Sigmoid colon (tissue), 7 donors: ENCODE data around the gene PRSS23. TPM values are rescaled to one million over a fixed set of nuclear protein-coding genes. Genes with fewer than 3 reads are reported as not detected.

Source experiments
- DNase-seq: peaks from one replicate; pipeline ENCODE4 v3.0.0-alpha.2; 2019
- H3K27ac ChIP-seq, 4 donors: fragments of 200-600 bp; sonication (generic); one replicate each; pipeline ENCODE4 v1.5.1; 2016 to 2019; ENCODE audit warnings: mild to moderate bottlenecking in 1 of 4
- H3K27me3 ChIP-seq, 3 donors: fragments of 200-600 bp; sonication (generic); one replicate each; pipeline ENCODE4 v1.5.1; 2019; ENCODE audit warnings: mild to moderate bottlenecking in 1 of 3
- H3K36me3 ChIP-seq, 4 donors: fragments of 200-600 bp; sonication (generic); one replicate each; pipeline ENCODE4 v1.5.1; 2016 to 2019
- H3K4me1 ChIP-seq, 4 donors: fragments of 200-600 bp; sonication (generic); one replicate each; pipeline ENCODE4 v1.5.1; 2017 to 2019
- H3K4me3 ChIP-seq, 4 donors: fragments of 200-600 bp; sonication (generic); one replicate each; pipeline ENCODE4 v1.5.1; 2017 to 2019; ENCODE audit warnings: mild to moderate bottlenecking in 2 of 4, moderate library complexity in 1 of 4
- H3K9me3 ChIP-seq, 4 donors: fragments of 200-600 bp in 3 of 4; sonication (generic) in 3 of 4; one replicate each; pipeline versions ENCODE4 v1.5.1 to v1.6.1; 2013 to 2019
- CTCF ChIP-seq, 4 experiments: fragments of 450-650 bp in 3 of 4; fragments of 200-600 bp in 1 of 4; IDR thresholded peaks; one replicate each; pipeline ENCODE4 v1.5.1; 2016 to 2019; ENCODE audit warnings: antibody characterized with exemption in 4 of 4, mild to moderate bottlenecking in 3 of 4, moderate library complexity in 2 of 4
- EP300 ChIP-seq, 4 donors: sonication (generic); formaldehyde crosslinking; IDR thresholded peaks; one replicate each; pipeline ENCODE4 v1.6.1; 2017; ENCODE audit warnings: antibody characterized with exemption in 4 of 4
- POLR2A ChIP-seq, 2 donors: fragments of 450-650 bp; IDR thresholded peaks; one replicate each; pipeline ENCODE4 v1.6.1; 2016; ENCODE audit warnings: antibody characterized with exemption in 2 of 2, mild to moderate bottlenecking in 2 of 2, moderate library complexity in 2 of 2
- POLR2AphosphoS5 ChIP-seq, 4 donors: sonication (generic); formaldehyde crosslinking; IDR thresholded peaks; one replicate each; pipeline ENCODE4 v1.6.1; 2017; ENCODE audit warnings: antibody characterized with exemption in 4 of 4
- WGBS, 2 donors: extraction: QIAGEN DNeasy Blood & Tissue Kit; methylation state at CpG; one replicate each; pipeline ENCODE4 v1.1.7; 2013; 5-methylcytosine and 5-hydroxymethylcytosine counted together
- intact Hi-C: fragments of 100-400 bp; cut with DNase I; formaldehyde crosslinking; loops from one replicate; pipeline ENCODE4 v1.15.1; 2023
- polyA plus RNA-seq, 3 donors: library from polyadenylated mRNA; stranded (reverse); fragments of 200-250 nt; gene quantifications; one replicate each; pipeline ENCODE4 v1.2.3, GENCODE V29; 2013
- total RNA-seq, 4 donors: library from RNA; depleted of rRNA; stranded (reverse); fragments of >200 nt; gene quantifications; one replicate each; pipeline ENCODE4 v1.1.0, GENCODE V29; 2016
- donor health status: healthy with polysubstance abuse.
- donor health status: Bipolar disorder and iron deficiency.
- donor health status: healthy.

The PRSS23 gene
- total and polyA plus RNA-seq, 7 donors = 25.2 to 183 (median 78.5) TPM

GRCh38 chr11:86804951-86805350 lies 4.6 kb downstream of the PRSS23 start:
- Histone ChIP-seq H3K9me3 (no peaks in the 10 kb centered on the region), H3K4me3 (no peak overlapping the region), H3K36me3 (peaks cover 0 to 13% (median 9%) of the 10 kb centered on the region in 4 donors), H3K4me1 (peaks cover 0 to 75% (median 68%) of the 10 kb centered on the region in 4 donors), H3K27me3 (no peaks in the 10 kb centered on the region), H3K27ac (peak overlapping the region; percentile 14 to 94 (median 90))
- WGBS, 2 donors = 94 to 96% methylated on average over 4 of the region's 4 CpGs
- intact Hi-C loops = loop anchor here (5.0 kb wide), 1 partner anchor 63 kb away; no protein-coding TSS in a partner anchor
- DNase-seq = no peak
- TF ChIP-seq POLR2A (IDR thresholded peaks at IDR 0.05) (no peak), EP300 (IDR thresholded peaks at IDR 0.05) (no peak), POLR2AphosphoS5 (IDR thresholded peaks at IDR 0.05) (no peak), CTCF (IDR thresholded peaks at IDR 0.05) (no peak)

- H3K36me3 ChIP-seq = peaks cover 0 to 13% (median 9%) of the 10 kb centered on the region in 4 donors
- intact Hi-C loops = no loop called here
- TF ChIP-seq CTCF (IDR thresholded peaks at IDR 0.05) (no peak), POLR2A (IDR thresholded peaks at IDR 0.05) (no peak), POLR2AphosphoS5 (IDR thresholded peaks at IDR 0.05) (no peak), EP300 (IDR thresholded peaks at IDR 0.05) (no peak)
- WGBS, 2 donors = 47 to 54% methylated on average over 2 of the region's 2 CpGs
- H3K27ac ChIP-seq = peak overlapping the region in 3 of 4 donors; percentile 88 to 94 (median 92)
- DNase-seq = no peak
- no peaks in the 10 kb centered on the region for H3K9me3 ChIP-seq
- no peaks in the 10 kb centered on the region for H3K27me3 ChIP-seq
- peaks cover 0 to 83% (median 73%) of the 10 kb centered on the region in 4 donors for H3K4me1 ChIP-seq
- no peak overlapping the region for H3K4me3 ChIP-seq
Observed at GRCh38 chr11:86805873-86806310, 5.5 kb downstream of the PRSS23 start.

GRCh38 chr11:86806903-86807302 lies 6.6 kb downstream of the PRSS23 start:
- Histone ChIP-seq H3K27ac (peak overlapping the region in 3 of 4 donors; percentile 15 to 94 (median 92)), H3K4me1 (peaks cover 0 to 93% (median 84%) of the 10 kb centered on the region in 4 donors), H3K36me3 (peaks cover 0 to 13% (median 9%) of the 10 kb centered on the region in 4 donors), H3K9me3 (no peaks in the 10 kb centered on the region), H3K4me3 (no peak overlapping the region), H3K27me3 (no peaks in the 10 kb centered on the region)
- WGBS, 2 donors = 85 to 89% methylated on average over 3 of the region's 3 CpGs
- no peak for DNase-seq
- no peak for TF ChIP-seq POLR2AphosphoS5 (IDR thresholded peaks at IDR 0.05)
- TF ChIP-seq CTCF (IDR thresholded peaks at IDR 0.05) = no peak
- TF ChIP-seq EP300 (IDR thresholded peaks at IDR 0.05) = no peak
- TF ChIP-seq POLR2A (IDR thresholded peaks at IDR 0.05) = no peak
- intact Hi-C loops = no loop called here

- no peak overlapping the region for H3K4me3 ChIP-seq
- H3K27me3 ChIP-seq = no peaks in the 10 kb centered on the region
- peaks cover 0 to 94% (median 88%) of the 10 kb centered on the region in 4 donors for H3K4me1 ChIP-seq
- H3K36me3 ChIP-seq = peaks cover 0 to 13% (median 9%) of the 10 kb centered on the region in 4 donors
- intact Hi-C loops = no loop called here
- no peak for DNase-seq
- 72 to 83% methylated on average over 5 of the region's 5 CpGs for WGBS, 2 donors
- no peaks in the 10 kb centered on the region for H3K9me3 ChIP-seq
- TF ChIP-seq EP300 (IDR thresholded peaks at IDR 0.05) (no peak), CTCF (IDR thresholded peaks at IDR 0.05) (no peak), POLR2A (IDR thresholded peaks at IDR 0.05) (no peak), POLR2AphosphoS5 (IDR thresholded peaks at IDR 0.05) (no peak)
- peak overlapping the region in 3 of 4 donors; percentile 15 to 94 (median 92) for H3K27ac ChIP-seq
Observed at GRCh38 chr11:86807360-86807759, 7.0 kb downstream of the PRSS23 start.

- TF ChIP-seq CTCF (IDR thresholded peaks at IDR 0.05) = no peak
- no peak for TF ChIP-seq POLR2AphosphoS5 (IDR thresholded peaks at IDR 0.05)
- TF ChIP-seq EP300 (IDR thresholded peaks at IDR 0.05) = no peak
- no peak for TF ChIP-seq POLR2A (IDR thresholded peaks at IDR 0.05)
- H3K27me3 ChIP-seq = no peaks in the 10 kb centered on the region
- intact Hi-C loops = no loop called here
- DNase-seq = no peak
- peaks cover 0 to 13% (median 9%) of the 10 kb centered on the region in 4 donors for H3K36me3 ChIP-seq
- no peak overlapping the region for H3K4me3 ChIP-seq
- H3K9me3 ChIP-seq = no peaks in the 10 kb centered on the region
- peak overlapping the region in 3 of 4 donors; percentile 44 to 92 (median 87) for H3K27ac ChIP-seq
- H3K4me1 ChIP-seq = peaks cover 0 to 89% (median 79%) of the 10 kb centered on the region in 4 donors
Observed at GRCh38 chr11:86809561-86809960, 9.2 kb downstream of the PRSS23 start.
